Mucosa of descending colon (tissue), 3 donors: ENCODE data around the gene PRKAR2B. TPM values are rescaled to one million over a fixed set of nuclear protein-coding genes. Genes with fewer than 3 reads are reported as not detected.

Source experiments
- ATAC-seq: fragments of 200-7000 bp; cut with Tn5 transposase; one replicate; pipeline ENCODE4 v1.9.1; 2020; ENCODE audit warnings: mild to moderate bottlenecking, moderate library complexity
- DNase-seq, 3 donors: peaks; one replicate each; pipeline ENCODE4 v3.0.0-alpha.2; 2020
- H3K36me3 ChIP-seq: fragments of 200-600 bp; one replicate; pipeline ENCODE4 v1.8.0; 2021; ENCODE audit warnings: low read depth, mild to moderate bottlenecking
- H3K4me1 ChIP-seq: fragments of 200-600 bp; one replicate; pipeline ENCODE4 v1.8.0; 2021; ENCODE audit warnings: low read depth, mild to moderate bottlenecking
- H3K4me3 ChIP-seq: fragments of 200-600 bp; one replicate; pipeline ENCODE4 v1.8.0; 2021; ENCODE audit warnings: mild to moderate bottlenecking
- H3K9me3 ChIP-seq: fragments of 200-600 bp; one replicate; pipeline ENCODE4 v1.8.0; 2021; ENCODE audit warnings: mild to moderate bottlenecking
- CTCF ChIP-seq: fragments of 200-600 bp; IDR thresholded peaks from one replicate; pipeline ENCODE4 v1.8.0; 2022; ENCODE audit warnings: antibody characterized with exemption, mild to moderate bottlenecking
- intact Hi-C, 2 donors: fragments of 100-400 bp; cut with DNase I in 1 of 2; cut with micrococcal nuclease in 1 of 2; formaldehyde crosslinking; loops; one replicate each; pipeline versions ENCODE4 v1.11.0 to v1.11.1; 2022; cut with DNase I, micrococcal nuclease
- total RNA-seq, 3 donors: library from RNA; stranded (reverse); fragmentation: NEBNext Ultra II Directional in 2 of 3; extraction: Animal tissue kit (Norgen Biotek cat#: 25700) in 2 of 3; gene quantifications; one replicate each; pipeline versions ENCODE4 v1.2.1 to v1.2.4, GENCODE V29; 2021 to 2023
- donor health status: DM: no; HTN: no; CAD: no; lungs with moderate emphysema.
- donor health status: DM: no; HTN: no; CAD: no.
- donor health status: DM: no; HTN: yes; CAD: no.

The PRKAR2B gene
- total RNA-seq, 3 donors from 2014 or later = 4.6 to 20.8 (median 6.4) TPM

- no peaks in the 10 kb centered on the region for H3K9me3 ChIP-seq
- ATAC-seq (no peak), DNase-seq (no peak)
- no peaks in the 10 kb centered on the region for H3K4me1 ChIP-seq
- intact Hi-C loops = no loop called here
- H3K4me3 ChIP-seq = no peak overlapping the region
- no peaks in the 10 kb centered on the region for H3K36me3 ChIP-seq
- TF ChIP-seq CTCF = no peak
Measured at GRCh38 chr7:107210400-107210799, 165.9 kb downstream of the PRKAR2B start.

Other genes with a start within 250 kb of the PRKAR2B start
- 1 to 10 TPM; 3.1 to 7.1 (median 5.5) TPM for gene PIK3CG, start 179.4 kb upstream of the PRKAR2B start, total RNA-seq
- gene HBP1, start 124.3 kb downstream of the PRKAR2B start, total RNA-seq = 10 to 100 TPM; 41.2 to 81.5 (median 71.4) TPM